Measurements from ENCODE around the gene NEURL1B.

DNA sequence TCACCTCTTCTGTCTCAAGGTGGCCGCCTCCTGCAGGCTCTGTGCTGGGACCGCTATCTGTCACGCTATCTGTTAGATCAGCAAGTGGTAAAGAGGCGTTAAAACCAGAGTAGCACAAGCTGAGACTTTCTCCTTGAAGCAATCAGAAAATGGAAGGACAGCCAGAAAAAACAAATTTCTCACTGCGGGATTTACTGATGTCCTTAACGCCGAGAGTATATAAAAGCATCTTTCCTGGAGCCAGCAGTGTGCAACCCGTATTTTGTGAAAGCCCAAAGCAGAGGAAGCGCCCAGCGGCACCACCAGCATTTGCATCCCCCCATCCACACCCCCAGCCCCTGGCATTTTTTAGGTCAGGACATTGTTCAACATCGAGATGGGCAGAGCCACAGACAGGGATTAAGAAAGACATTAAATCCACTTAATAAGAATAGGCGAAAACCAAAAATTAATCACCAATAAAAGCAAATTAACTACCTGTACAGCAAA, 81.3 kb downstream of the NEURL1B start:
- TF ChIP-seq, protein P1, sequence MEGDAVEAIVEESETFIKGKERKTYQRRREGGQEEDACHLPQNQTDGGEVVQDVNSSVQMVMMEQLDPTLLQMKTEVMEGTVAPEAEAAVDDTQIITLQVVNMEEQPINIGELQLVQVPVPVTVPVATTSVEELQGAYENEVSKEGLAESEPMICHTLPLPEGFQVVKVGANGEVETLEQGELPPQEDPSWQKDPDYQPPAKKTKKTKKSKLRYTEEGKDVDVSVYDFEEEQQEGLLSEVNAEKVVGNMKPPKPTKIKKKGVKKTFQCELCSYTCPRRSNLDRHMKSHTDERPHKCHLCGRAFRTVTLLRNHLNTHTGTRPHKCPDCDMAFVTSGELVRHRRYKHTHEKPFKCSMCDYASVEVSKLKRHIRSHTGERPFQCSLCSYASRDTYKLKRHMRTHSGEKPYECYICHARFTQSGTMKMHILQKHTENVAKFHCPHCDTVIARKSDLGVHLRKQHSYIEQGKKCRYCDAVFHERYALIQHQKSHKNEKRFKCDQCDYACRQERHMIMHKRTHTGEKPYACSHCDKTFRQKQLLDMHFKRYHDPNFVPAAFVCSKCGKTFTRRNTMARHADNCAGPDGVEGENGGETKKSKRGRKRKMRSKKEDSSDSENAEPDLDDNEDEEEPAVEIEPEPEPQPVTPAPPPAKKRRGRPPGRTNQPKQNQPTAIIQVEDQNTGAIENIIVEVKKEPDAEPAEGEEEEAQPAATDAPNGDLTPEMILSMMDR (IDR thresholded peaks at IDR 0.05) = peak in 1 of 6 experiments; percentile 14
- TF ChIP-seq POLR2A (IDR thresholded peaks at IDR 0.05) = no peak
